GM03348 (cell line): Measurements from ENCODE around the gene RGS10.
"Not testable (repeated sequence)": the region's sequence is repeated elsewhere in the genome, so short reads cannot be mapped to it uniquely, and the experiment has no call there.

Experiments
- DNase-seq: peaks from one replicate; pipeline ENCODE4 v3.0.0; 2012; ENCODE audit warnings: low spot score

The RGS10 gene, protein sequence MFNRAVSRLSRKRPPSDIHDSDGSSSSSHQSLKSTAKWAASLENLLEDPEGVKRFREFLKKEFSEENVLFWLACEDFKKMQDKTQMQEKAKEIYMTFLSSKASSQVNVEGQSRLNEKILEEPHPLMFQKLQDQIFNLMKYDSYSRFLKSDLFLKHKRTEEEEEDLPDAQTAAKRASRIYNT

DNA sequence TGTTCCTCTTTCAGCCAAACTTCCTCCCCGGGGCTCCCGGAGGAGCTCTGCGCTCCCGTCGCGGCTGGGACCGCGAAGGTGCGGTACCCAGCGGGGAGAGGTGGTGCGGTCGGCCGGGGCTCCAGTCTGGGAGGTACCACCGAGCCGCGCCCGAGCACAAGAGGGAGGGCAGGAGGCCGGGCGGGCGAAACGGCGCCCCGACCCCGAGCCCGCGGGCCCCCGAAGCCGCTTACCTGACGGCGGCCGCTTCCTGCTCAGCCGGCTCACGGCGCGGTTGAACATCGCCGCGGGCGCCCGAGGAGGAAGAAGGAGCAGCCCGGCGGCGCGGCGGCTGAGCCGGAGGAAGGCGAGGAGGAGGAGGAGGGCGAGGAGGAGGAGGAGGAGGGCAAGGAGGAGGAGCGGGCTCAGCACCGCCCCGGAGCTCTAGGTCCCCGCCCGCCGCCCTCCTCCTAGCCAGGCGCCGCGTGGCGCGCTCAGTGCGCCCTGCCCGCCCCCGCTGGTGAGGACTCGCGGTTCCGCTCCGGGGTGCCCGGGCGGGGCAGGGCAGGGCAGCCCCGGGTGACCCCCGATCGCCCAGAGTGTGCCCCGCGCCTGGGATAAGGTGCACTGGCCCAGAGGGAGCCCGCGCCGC, at the start of gene RGS10:
RGS10 (minus strand) TSS at position 363 of the 631 bp plus-strand sequence; CDS start at position 282, 81 bp downstream.
- peak; percentile 94 for DNase-seq

DNA sequence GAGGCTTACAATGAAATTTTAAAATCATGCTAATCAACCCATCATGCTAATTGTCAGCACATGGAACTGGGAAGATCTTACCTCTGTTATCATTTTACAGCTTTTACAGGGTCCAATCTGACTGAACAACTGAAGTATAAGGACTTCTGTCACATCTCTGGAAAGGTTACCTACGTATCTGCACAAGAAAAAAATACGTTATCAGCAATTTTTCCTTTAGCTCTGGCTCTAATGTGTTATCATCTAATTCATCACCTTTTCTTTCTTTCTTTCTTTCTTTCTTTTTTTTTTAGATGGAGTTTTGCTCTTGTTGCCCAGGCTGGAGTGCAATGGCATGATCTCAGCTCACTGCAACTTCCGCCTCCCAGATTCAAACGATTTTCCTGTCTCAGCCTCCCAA, 45.6 kb upstream of the RGS10 start:
- no peak for DNase-seq

DNA sequence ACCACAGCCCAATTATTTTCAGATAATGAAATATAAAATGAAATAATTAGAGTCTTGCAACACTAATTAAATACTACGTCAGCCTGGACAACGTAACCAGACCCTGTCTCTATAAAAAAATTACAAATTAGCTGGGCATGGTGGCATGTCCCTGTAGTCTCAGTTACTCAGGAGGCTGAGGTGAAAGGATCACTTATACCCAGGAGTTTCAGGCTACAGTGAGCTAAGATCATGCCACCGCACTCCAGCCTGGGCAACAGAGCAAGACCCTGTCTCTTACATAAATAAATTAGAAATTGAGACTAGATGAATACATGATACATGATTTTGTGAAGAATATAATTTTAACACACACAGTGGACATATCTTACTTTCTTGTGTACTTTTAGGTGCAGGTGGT, 35.8 kb upstream of the RGS10 start:
- DNase-seq = no peak

DNA sequence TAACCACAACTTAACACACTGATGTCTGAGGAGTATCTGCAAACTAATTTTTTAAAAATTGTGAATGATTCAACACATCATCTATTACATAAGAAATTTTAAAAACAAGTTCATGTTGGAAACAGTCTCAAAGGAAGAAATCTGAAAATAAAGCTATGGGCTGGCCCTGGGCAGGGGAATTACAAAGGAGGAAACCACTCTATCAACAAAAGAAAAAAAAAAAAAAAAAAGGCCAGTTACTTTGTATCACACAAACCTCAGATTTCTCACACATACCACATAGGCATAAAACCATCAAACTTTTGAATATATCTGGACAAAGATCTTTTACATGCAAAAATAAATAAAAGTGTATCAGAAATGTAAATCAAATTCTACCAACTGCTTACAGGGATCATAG, 33.5 kb upstream of the RGS10 start:
- DNase-seq = no peak

DNA sequence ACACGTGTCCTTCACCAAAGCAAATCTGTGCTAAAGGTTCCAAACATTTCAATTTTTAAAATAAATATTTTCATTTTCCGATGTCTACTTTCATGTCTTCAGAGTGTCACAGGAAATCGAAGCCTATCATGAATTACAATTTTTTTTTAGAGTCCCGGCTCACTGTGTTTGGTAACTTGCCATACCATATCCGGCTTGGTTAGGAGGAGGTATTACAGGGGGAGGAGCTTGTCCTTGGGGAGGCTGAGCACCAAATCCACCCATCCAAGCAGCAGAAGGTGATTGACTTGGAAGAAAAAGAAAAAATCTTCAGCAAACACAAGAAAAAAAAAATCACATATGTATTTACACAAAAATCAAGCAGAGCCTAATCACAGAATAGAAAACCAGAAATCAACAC, 33.0 kb upstream of the RGS10 start:
- peak; percentile 27 for DNase-seq

DNA sequence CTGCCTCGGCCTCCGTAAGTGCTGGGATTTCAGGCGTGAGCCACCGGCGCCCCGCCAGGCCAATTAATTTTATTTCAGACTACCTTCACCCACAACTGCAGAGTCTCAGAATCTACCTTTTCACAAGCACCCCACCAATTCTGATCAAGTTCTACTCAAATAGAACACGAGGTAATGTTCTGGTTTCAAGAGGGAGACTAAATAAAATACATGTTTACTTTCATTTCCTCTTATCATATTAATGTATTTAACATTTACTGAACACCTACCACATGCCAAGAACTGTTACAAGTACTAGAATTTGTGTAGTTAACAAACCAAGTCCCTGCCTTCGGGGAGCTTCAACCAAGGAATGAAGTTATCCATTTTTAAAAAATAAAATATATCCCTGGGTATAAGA, 25.5 kb upstream of the RGS10 start:
- DNase-seq = no peak

DNA sequence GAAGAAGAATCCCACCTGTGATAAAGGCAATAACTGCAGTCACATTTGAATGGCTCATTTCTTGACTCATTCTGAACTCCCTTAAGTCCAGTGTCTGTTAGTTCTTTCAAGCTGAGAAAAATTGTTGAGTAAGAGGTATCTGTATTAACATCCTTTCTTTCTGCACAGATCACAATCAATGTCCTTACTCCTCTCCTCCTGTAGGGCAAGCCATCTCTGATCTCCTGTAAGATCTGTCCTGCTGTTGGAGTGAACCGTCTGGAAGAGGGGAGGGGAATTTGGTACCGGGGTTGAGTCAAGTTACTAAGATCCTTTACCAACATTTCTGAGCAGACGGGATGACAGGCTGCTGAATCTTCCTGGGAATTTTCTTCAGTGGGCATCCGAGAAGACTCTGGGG, 19.6 kb upstream of the RGS10 start:
- no peak for DNase-seq

DNA sequence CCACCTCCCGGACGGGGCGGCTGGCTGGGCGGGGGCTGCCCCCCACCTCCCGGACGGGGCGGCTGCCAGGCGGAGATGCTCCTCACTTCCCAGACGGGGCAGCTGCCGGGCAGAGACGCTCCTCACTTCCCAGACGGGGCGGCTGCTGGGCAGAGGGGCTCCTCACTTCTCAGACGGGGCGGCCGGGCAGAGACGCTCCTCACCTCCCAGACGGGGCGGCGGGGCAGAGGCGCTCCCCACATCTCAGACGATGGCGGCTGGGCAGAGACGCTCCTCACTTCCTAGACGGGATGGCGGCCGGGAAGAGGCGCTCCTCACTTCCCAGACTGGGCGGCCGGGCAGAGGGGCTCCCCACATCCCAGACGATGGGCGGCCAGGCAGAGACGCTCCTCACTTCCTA, 17.0 kb upstream of the RGS10 start:
- not testable (repeated sequence) for DNase-seq

DNA sequence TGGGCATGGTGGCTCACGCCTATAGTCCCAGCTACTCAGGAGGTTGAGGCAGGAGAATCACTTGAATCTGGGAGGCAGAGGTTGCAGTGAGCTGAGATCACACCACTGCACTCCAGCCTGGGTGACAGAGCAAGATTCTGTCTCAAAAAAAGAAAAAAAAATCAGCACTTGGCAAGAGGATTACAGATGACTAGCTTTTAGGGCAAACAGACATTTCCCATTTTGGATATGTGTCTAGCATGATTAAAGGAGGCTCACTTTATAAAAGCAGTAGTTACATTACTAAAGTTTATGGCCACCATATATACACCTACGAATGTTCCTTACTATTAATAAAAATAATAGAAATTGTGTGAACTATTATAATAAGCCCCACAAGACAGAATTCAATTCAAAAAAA, 13.6 kb upstream of the RGS10 start:
- DNase-seq = not testable (repeated sequence)

DNA sequence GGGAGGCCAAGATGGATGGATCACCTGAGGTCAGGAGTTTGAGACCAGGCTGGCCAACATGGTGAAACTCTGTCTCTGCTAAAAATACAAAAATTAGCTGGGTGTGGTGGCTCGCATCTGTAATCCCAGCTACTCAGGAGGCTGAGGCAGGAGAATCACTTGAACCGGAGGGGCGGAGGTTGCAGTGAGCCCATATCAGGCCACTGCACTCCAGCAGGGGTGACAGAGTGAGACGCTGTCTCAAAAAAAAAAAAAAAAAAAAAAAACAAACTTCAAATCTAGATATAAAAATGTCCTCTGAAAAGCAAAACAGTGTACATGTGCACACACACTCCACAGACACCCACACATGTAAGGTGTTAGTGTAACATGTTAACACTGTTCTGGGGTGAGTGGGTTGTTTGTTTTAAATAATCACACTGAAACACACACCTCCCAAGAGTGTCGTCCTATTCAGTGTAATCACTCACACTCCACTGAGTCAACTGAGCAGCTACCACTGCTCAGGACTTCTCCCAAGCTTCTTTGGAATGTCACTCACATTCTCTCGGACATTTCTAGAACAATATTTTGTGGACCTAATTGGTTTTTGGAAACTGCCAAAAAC, 12.8 kb upstream of the RGS10 start:
- no peak for DNase-seq

DNA sequence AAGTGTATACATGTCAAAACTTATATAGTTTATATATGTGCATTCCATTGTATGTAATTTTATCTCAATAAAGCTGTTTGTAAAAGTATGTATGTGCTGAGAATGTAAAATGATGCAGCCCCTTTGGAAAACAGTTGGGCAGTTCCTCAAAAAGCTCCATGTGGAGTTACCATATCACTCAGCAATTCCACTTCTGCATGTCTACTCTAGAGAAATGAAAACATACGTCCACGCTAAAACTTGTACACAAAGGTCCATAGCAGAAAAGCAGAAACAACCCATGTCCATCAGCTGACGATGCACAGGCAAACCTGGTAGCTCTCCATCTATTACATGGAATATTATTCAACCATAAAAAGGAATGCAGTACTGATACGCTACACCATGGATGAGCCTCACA, 8.3 kb upstream of the RGS10 start:
- DNase-seq = no peak

DNA sequence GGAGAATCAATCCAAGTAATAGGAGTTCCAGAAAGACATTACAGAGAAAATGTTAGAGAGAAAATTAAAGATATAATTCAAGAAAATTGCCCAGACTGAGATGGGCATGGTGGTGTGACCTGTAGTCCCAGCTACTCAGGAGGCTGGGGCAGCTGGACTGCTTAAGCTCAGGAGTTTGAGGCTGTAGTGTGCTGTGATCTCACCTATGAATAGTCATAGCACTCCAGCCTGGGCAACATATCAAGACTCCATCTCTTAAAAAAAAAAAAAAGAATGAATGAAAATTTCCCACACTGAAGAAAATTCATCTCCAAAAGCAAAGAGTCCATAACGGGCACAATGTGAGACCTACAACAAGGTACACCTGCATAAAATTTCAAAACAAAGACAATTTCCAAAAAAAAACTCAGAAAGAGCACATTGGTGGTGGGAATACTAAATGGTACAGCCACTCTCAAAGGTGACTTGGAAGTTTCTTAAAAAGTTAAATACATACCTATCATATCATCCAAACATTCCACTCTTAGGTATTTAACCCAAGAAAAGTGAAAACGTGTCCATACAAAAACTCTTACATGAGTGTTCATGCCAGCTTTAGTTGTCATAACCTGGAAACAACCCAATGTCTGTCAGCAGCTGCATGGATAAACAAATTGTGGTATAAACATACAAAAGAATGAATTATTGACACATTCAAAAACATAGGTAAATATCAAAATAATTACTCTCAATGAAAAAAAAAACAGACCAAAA, 6.9 kb upstream of the RGS10 start:
- DNase-seq = no peak

DNA sequence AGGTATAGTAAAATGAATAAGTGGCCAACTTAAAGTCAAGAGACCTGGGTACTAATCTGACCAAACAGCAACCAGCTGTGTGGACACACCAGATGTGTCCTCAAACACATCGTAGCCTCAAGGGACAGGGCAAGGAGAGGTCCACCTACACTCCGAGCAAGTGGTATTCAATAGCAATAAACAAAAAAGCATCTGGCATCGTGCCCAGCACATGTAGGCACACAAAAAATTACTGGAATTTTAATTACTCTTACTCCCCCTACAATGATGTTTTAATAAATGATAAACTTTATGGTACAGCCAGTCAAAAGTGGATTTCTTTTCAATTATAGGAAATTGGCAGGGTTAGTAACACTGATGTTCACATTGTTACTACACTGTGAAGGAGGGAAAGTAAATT, 3.5 kb upstream of the RGS10 start:
- no peak for DNase-seq

DNA sequence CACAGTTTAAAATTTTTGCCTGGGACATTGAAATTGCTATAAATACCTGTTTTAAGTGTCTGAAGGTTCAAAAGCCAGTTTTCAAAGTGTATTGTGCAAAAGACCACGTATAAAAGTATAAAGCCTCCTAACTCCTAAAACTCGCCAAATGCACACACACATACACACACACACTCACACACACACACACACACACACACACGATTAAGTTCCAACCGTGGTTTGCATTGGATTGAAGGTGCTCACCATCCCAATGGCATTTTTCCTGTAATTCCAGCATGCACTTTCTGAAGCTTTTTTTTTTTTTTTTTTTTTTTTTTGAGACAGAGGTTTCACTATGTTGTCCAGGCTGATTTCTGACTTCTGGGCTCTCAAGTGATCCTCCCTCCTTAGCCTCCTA, 2.8 kb upstream of the RGS10 start:
- no peak for DNase-seq

DNA sequence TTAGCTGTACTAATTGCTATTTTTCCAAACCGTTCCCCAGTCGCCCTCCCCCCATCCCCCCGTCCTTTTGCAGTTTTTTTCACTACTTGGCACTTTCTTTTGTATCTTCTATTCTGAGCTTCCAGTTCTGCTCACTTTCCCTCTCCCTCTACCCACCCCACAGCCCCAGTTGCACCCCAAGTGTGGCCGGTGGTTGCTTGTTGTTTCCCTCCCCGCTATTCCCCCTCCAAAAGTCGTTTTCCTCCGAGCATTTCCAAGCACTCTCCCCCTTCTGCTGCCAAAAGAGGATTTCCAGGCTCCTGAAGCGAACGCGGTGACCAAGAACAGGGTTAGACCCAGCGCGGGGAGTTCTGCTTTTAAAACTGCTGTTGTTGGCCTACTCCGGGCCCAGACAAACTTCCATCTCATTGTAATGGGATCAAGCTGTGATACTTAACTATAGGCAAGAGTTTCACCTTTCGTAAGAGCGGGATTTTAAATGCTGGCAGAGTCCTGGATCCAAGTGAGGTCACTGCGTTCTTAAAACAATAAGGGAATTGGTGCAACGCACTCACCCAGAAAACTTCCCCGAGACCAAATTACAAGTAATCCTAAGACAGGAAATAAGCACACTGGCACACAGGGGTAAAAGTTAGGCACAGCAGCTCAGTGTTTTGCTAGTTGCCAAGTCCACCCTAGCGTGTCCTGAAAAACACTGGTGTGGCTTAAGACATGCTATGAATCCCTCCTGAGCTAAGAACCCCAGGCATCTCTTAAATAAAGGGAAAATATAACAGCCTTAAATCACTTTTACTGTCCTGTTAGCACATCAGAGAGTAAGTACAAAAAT, 1.5 kb upstream of the RGS10 start:
- DNase-seq = peak; percentile 24

DNA sequence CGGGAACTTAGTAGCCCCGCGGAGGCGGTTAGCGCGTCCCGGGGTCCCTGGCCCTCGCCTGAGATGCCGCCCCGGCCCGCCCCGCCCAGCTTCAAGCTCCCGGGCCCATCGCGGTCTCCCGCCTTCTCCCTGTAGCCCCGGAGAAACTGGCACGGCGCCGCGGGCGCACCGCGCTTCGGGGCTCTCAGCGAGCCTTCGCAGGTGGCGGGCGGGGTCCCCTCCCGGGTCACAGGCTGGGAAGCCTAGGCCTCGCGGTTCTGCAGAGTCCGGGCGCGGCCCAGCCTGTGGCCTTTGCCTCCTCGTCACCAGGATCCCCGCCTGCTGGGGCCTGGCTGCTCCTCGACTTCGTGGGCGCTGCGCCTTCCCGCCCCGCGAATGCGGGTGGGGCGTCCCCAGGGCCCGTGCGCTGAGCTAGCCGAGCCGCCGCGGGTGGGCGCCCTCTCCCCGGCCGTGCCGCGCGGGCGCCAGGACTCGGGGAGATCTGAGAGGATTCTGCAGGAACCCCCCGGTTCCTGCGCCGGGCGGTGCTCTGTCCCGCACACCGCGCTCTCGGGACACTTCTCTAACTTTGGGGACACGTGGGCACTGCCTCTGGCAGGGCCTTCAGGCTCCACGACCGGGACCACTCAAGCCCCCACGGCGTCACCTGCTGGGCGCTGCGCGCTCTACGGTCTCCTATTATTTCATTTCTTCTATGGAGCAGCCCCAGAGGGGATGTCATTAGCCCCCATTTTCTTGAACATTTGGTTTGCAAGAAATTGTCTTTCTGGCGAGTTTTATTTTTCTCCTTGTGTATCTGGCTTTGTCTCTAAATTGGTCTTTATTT, 682 bp upstream of the RGS10 start:
- DNase-seq = peak; percentile 79

DNA sequence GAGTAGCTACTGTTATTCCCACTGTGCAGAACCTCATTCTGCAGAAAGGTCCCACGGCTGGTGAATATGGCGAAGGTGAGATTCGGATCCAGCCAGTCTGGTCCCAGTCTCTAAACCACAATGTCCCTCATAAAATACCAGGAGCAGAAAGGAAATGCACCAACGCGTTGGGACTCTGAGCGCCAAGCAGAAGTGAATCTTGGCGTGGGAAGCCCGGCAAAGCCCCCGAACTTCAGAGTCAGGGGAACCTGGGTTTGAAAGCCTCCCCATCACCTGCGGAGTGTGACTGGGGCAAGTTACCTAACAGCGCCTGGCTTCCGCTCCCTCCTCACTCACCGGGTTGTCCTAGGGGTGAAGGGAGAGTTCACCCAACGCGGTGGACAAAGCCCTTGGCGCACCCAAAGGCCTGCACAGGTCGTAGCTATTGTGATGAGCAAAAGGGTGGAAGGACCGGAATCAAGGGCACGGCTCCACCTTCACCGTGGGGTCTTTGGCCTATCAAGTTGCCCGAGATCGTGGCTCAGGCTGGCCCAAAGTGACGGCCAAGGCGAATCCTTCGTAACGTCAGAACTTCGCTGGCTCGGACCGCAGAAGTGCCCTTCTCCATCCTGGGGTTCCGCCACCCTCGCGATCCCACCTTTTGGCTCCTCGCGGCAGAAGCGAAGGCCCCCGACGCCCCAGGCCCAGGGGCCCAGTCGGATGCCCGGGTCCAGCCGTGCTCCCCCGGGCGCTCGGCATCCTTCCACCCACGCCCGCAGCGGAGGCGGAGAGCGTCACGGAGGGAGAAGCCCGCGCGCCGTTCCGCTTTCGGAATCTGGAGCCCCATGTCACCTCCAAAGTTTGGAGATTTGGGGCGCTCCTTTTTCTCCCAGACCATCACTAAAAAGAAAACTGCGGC, 811 bp downstream of the RGS10 start:
- peak; percentile 55 for DNase-seq

DNA sequence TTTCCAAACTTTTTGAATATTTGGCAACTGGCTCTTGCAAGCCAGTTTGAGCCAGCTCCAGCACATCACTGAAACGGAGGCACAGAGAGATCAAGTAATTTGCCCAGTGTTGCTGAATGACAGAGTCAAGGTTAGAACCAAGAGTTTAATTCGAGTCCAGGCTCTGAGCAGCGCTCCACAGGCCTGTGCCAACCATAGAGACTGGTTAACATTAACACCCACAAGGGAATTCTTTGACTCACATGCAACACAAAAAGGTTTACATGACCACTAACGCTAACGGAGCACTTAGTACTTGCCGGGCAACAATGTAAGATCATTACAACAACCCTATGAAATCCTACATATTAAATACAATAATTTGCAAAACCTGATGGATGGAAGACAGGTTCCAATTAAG, 1.5 kb downstream of the RGS10 start:
- peak; percentile 52 for DNase-seq

DNA sequence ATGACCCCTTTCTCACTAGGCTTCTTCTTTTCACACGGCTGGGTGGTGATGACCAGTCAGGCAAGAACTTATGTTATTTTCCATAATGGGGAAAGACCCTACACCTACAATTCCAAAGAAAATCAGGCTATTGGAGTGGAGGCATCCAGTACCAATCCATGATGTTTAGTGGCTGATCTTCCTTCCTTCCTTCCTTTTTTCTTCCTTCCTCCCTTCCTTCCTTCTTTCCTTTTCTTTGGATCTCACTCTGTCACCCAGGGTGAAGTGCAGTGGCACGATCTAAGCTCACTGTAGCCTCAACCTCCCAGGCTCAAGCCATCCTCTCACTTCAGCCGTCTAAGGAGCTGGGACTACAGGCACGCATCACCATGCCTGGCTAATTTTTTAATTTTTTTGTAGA, 2.5 kb downstream of the RGS10 start:
- no peak for DNase-seq

DNA sequence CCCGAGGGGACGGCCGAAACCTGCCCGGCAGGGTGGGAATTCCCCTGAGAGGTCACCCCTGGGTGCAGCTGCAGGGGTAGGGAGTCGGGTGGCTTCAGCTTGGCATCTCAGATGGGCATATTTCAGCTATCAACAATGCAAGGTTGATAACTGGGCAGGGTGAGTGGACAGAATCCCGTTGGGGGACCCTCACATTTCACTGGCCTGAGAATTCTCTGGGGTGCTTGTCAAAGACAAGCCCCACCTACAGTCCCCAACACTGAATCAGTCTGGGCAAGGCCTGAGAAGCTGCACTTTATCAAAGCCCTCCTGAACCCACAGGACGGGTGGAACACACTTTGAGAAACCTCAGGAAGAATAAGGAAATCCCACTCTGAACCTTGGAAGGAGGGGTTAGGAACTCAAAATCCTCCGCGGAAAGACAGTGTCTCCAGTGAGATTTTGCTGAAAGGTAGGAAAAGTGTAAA, 3.1 kb downstream of the RGS10 start:
- no peak for DNase-seq
